ENCODE measurements around the gene RTN4IP1.
"Not testable (repeated sequence)": the region's sequence is repeated elsewhere in the genome, so short reads cannot be mapped to it uniquely, and the experiment has no call there.

The RTN4IP1 gene

GRCh38 chr6:106553440-106553839, 75.9 kb downstream of the RTN4IP1 start:
- FAIRE-seq (no peak), DNase-seq (ENCODE audit: extremely low spot score, insufficient read length, low read depth) (no peak)

DNA sequence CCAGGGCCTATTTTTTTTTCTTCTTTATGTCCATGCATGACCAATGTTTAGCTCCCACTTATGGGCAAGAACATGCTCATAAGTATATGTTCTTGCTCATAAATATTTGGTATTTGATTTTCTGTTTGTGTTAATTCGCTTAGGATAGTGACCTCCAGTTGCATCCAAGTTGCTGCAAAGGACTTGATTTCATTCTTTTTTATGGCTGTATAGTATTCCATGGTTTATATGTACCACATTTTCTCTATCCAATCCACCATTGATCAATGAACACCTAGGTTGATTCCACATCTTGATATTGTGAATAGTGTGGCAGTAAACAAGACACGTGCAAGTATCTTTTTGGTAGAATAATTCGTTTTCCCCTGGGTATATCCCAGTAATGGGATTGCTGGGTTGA, 78.1 kb downstream of the RTN4IP1 start:
- no peak for DNase-seq (ENCODE audit: extremely low spot score, insufficient read length, low read depth)
- FAIRE-seq = no peak

GRCh38 chr6:106549521-106549920, 79.8 kb downstream of the RTN4IP1 start:
- DNase-seq (ENCODE audit: extremely low spot score, insufficient read length, low read depth) (no peak), FAIRE-seq (no peak)

GRCh38 chr6:106548926-106549455, 80.3 kb downstream of the RTN4IP1 start:
- FAIRE-seq; DNase-seq (ENCODE audit: extremely low spot score, insufficient read length, low read depth): not testable (repeated sequence)

- DNase-seq (ENCODE audit: extremely low spot score, insufficient read length, low read depth) = no peak
- FAIRE-seq = no peak
Observed at GRCh38 chr6:106547601-106548453, 81.5 kb downstream of the RTN4IP1 start.

GRCh38 chr6:106546691-106547414, 82.4 kb downstream of the RTN4IP1 start:
- DNase-seq (ENCODE audit: extremely low spot score, insufficient read length, low read depth) (no peak), FAIRE-seq (no peak)

DNA sequence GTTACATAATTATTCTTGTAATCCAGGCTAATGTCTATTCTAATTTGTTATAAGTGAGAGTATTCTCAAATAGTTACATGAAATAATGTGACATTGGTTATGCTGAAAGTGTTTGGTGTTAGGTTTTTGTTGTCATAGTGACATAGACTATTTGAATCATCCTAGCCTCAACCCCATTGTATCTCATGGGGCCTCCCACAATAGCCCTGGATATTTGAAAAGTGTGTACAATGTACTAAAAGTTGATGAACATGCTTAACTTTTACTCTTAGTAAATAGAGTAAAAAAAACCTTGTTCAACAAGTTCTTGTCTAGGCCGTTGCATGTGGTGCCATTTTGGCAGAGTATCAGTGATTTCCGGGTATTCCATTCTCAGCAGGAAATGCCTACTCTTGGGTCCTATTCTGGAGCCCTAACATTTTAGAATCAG, 83.0 kb downstream of the RTN4IP1 start:
- no peak for FAIRE-seq

DNA sequence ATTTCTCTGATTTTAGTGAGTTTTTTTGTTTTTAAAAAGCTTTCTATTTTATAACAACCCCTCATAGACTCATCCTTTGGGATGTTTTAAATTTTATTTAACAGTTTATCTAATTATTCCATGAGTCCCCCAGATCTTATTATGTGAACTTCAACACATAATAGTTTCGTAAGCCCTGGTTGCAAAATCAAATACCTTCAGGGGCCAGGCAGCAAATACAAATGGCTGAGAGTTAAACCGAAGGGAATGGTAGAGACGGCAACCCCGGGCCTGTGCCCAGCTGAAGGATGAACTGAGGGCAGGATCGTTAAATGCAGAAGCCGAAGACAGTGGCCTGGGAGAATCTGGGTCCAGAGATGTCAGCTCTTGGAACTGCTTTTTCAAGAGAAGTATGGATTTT, 88.4 kb downstream of the RTN4IP1 start:
- FAIRE-seq (no peak), DNase-seq (ENCODE audit: extremely low spot score, insufficient read length, low read depth) (no peak)

More for the DNA sequence above, 83.0 kb downstream of the RTN4IP1 start:
- DNase-seq (ENCODE audit: extremely low spot score, insufficient read length, low read depth) = no peak

DNA sequence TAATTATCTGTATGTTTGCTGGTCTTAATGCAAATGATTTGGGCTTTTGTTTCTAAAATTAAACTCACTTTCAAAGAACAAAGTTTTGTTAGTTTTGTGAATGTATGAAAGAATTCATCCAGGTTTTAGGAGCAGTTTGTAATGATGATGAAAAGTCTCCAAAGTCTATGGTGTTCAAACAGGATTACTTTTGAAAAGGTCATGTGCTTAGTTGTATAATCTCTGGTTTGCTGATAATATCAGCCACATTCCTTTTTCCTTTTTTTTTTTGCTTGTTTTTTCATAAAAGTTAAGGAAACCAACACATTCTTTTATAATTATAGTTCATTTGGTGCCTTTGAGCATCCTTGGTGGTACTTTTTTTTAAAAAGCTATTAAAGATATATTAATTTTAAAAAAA, 88.9 kb downstream of the RTN4IP1 start:
- DNase-seq (ENCODE audit: extremely low spot score, insufficient read length, low read depth) (no peak), FAIRE-seq (no peak)

- no peak for FAIRE-seq
- DNase-seq (ENCODE audit: extremely low spot score, insufficient read length, low read depth) = no peak
Observed at GRCh38 chr6:106539936-106540335, 89.4 kb downstream of the RTN4IP1 start.

DNA sequence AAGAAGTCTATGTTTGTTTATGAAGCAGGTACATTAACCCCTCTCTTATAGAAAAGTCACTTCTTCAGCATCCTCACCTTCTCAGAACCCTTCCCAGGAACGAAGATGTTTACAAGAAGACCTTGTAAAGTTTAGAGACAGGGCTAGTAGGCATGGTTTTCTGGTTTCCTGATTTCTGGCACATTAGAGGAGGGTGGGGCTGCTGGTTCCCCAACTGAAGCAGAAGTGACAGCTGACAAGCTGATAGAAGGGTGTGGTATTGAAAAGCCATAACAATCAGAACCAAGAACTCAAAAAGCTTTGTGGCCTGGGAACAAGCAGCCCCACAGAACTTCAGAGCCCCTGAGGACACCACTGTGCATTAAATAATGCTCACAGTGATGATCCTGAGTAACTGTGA, 91.2 kb downstream of the RTN4IP1 start:
- FAIRE-seq (no peak), DNase-seq (ENCODE audit: extremely low spot score, insufficient read length, low read depth) (no peak)

DNA sequence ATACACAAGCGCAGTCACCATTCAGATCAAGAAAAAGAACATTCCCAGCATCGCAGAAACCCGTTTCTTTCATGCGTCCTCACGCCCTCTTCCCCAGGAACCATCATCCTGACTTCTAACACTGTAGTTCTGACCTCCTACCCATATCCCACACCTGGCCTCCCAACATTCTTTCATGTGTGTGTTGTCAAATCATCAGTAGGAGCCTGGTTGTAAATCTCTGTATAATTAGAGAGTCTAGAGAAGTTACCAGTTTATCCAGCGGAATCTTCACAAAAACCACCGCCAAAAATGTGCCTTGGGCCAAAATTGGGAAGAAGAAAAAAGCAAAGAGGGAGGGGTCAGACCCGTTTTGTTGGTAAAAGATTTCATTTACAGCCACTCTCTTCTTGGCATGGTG, 91.6 kb downstream of the RTN4IP1 start:
- DNase-seq (ENCODE audit: extremely low spot score, insufficient read length, low read depth) (no peak), FAIRE-seq (no peak)

GRCh38 chr6:106536851-106537250, 92.4 kb downstream of the RTN4IP1 start:
- peak; percentile 29 for FAIRE-seq
- DNase-seq (ENCODE audit: extremely low spot score, insufficient read length, low read depth) = no peak

DNA sequence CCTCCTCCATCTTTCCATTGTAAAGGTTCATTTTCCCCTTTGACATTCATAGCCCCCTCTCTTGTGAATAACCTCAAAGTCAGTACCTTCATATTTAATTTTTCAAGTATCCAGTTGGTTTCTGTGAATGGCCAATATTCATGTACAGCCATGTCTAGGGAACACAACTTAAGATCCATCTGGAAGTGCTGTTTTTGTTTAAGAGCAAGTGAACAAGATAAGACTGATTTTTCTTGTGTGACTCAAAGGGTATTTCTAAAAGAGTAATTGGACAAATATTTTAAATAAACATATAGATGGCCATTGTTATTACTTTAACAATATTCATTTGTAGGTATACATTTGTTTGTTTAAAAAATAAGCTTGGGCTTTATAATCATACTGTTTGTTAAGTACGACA, 92.9 kb downstream of the RTN4IP1 start:
- FAIRE-seq = no peak

DNA sequence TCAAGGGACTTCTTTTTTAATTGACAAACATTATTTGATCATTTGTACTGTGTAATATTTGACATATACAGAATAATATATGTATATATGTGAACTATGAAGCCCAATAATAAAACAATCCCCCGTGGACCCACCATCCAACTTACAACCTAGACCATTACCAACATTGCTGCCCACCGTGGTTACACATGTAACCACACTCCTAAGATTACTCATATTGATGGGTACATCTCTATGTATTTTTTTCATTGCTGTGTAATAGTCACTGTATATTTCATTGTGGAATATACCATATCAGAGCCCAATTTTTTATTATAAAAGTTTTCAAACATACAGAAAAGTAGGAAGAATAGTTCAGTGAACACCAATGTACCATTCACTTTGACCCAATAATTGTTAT, 94.3 kb downstream of the RTN4IP1 start:
- DNase-seq (ENCODE audit: extremely low spot score, insufficient read length, low read depth) (no peak), FAIRE-seq (no peak)

More for the DNA sequence above, 92.9 kb downstream of the RTN4IP1 start:
- no peak for DNase-seq (ENCODE audit: extremely low spot score, insufficient read length, low read depth)

GRCh38 chr6:106534564-106534982, 94.7 kb downstream of the RTN4IP1 start:
- DNase-seq (ENCODE audit: extremely low spot score, insufficient read length, low read depth) = no peak
- peak; percentile 5 for FAIRE-seq

GRCh38 chr6:106534004-106534403, 95.3 kb downstream of the RTN4IP1 start:
- no peak for FAIRE-seq
- DNase-seq (ENCODE audit: extremely low spot score, insufficient read length, low read depth) = no peak

GRCh38 chr6:106533054-106533453, 96.2 kb downstream of the RTN4IP1 start:
- no peak for FAIRE-seq
- no peak for DNase-seq (ENCODE audit: extremely low spot score, insufficient read length, low read depth)

DNA sequence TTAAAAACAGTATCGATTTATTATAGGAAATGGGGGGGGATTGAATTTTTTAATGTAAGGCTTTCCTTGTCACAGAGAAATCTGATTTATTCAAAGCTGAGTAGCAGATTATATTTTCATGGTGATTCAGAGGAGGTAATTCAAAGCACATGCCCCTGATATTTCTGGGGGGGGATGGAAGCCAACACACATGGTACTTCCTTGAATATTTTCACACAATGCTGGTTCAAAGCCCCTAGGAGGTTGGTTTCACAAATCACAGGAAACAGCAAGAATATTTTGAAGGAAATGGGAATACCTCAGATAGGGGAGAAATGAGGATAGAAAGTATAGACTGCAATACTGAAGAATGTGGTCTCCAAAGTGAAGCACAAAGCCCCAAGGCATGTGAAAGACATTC, 98.8 kb downstream of the RTN4IP1 start:
- DNase-seq (ENCODE audit: extremely low spot score, insufficient read length, low read depth) (no peak), FAIRE-seq (no peak)

DNA sequence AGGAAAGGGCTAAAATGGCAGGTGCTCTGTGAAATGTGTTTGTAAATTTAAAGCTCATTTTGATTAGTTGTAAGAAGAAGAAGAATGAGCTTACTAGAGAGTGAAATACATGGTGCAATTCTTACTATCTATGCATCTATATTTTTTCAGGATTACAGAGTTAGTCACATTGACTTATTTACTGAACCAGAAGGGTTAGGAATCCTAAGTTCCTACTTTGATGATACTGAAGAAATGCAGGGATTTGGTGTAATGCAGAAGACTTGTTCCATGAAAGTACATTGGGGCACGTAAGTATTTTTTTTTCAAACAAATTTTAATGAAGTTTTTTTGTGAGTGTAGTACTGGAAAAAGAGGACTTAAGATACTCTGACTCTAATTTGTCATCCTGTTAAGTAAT, 99.3 kb downstream of the RTN4IP1 start:
- DNase-seq (ENCODE audit: extremely low spot score, insufficient read length, low read depth) = no peak
- no peak for FAIRE-seq

GRCh38 chr6:106529438-106529837, 99.9 kb downstream of the RTN4IP1 start:
- FAIRE-seq = no peak
- no peak for DNase-seq (ENCODE audit: extremely low spot score, insufficient read length, low read depth)

All from GM18507 (cell line).